Nephron (organoid): Measurements from ENCODE around the gene MS4A10.

Experiments used
- H3K27ac Mint-ChIP-seq, 3 experiments: 2 replicates each; pipeline ENCODE4 v1.8.0; 2020; ENCODE audit warnings: mixed read lengths in 3 of 3, mild to moderate bottlenecking in 2 of 3, moderate library complexity in 1 of 3
- H3K27me3 Mint-ChIP-seq: 2 replicates; pipeline ENCODE4 v1.8.0; 2021; ENCODE audit warnings: low read depth, mild to moderate bottlenecking, moderate library complexity, mixed read lengths
- H3K36me3 Mint-ChIP-seq: 2 replicates; pipeline ENCODE4 v1.8.0; 2020; ENCODE audit warnings: low read depth, mixed read lengths
- H3K4me1 Mint-ChIP-seq: 2 replicates; pipeline ENCODE4 v1.8.0; 2020; ENCODE audit warnings: mixed read lengths
- H3K4me3 Mint-ChIP-seq, 3 experiments: 2 replicates each; pipeline ENCODE4 v1.8.0; 2020; ENCODE audit warnings: mild to moderate bottlenecking in 3 of 3, mixed read lengths in 3 of 3, moderate library complexity in 2 of 3
- H3K9me3 Mint-ChIP-seq: 2 replicates; pipeline ENCODE4 v1.8.0; 2020; ENCODE audit warnings: mixed read lengths
- CTCF ChIP-seq, 3 experiments: fragments of 200-600 bp; sonication (generic); IDR thresholded peaks; one replicate each; pipeline ENCODE4 v1.5.0; 2021; ENCODE audit warnings: antibody characterized with exemption in 3 of 3; ENCODE audit not compliant: unreplicated experiment in 3 of 3

MS4A10 gene

GRCh38 chr11:60785136-60785535 is at the start of gene MS4A10:
MS4A10 (plus strand) TSS chr11:60785333; CDS start chr11:60790336, 5,003 bp downstream.
- H3K4me3 Mint-ChIP-seq = no peak within 1 kb of the TSS
- peaks cover 39% of the 10 kb centered on the region for H3K4me1 Mint-ChIP-seq
- H3K27ac Mint-ChIP-seq = peak within 1 kb of the TSS; percentile 2 to 53 (median 23)
- H3K36me3 Mint-ChIP-seq = no peaks in the 10 kb centered on the region
- peaks cover 7% of the 10 kb centered on the region for H3K27me3 Mint-ChIP-seq
- H3K9me3 Mint-ChIP-seq = peaks cover 4% of the 10 kb centered on the region
- no peak for TF ChIP-seq CTCF (IDR thresholded peaks at IDR 0.05; ENCODE audit: unreplicated experiment in 3 of 3)

- H3K4me1 Mint-ChIP-seq = no peaks in the 10 kb centered on the region
- no peak overlapping the region for H3K4me3 Mint-ChIP-seq
- H3K27me3 Mint-ChIP-seq = peaks cover 10% of the 10 kb centered on the region
- no peak overlapping the region for H3K27ac Mint-ChIP-seq
- H3K9me3 Mint-ChIP-seq = peaks cover 9% of the 10 kb centered on the region
- no peak for TF ChIP-seq CTCF (IDR thresholded peaks at IDR 0.05; ENCODE audit: unreplicated experiment in 3 of 3)
- no peaks in the 10 kb centered on the region for H3K36me3 Mint-ChIP-seq
Measured at GRCh38 chr11:60739114-60739513, 46.0 kb upstream of the MS4A10 start.

- Mint-ChIP-seq H3K36me3 (no peaks in the 10 kb centered on the region), H3K4me3 (no peak overlapping the region), H3K27ac (no peak overlapping the region), H3K4me1 (no peaks in the 10 kb centered on the region), H3K27me3 (peaks cover 6% of the 10 kb centered on the region), H3K9me3 (peaks cover 9% of the 10 kb centered on the region)
- no peak for TF ChIP-seq CTCF (IDR thresholded peaks at IDR 0.05; ENCODE audit: unreplicated experiment in 3 of 3)
Measured at GRCh38 chr11:60740573-60740972, 44.6 kb upstream of the MS4A10 start.

GRCh38 chr11:60741421-60741820 is 43.7 kb upstream of the MS4A10 start:
- no peaks in the 10 kb centered on the region for H3K4me1 Mint-ChIP-seq
- H3K36me3 Mint-ChIP-seq = no peaks in the 10 kb centered on the region
- no peak overlapping the region for H3K27ac Mint-ChIP-seq
- peaks cover 11% of the 10 kb centered on the region for H3K27me3 Mint-ChIP-seq
- no peak for TF ChIP-seq CTCF (IDR thresholded peaks at IDR 0.05; ENCODE audit: unreplicated experiment in 3 of 3)
- H3K4me3 Mint-ChIP-seq = no peak overlapping the region
- H3K9me3 Mint-ChIP-seq = peaks cover 9% of the 10 kb centered on the region

- peaks cover 11% of the 10 kb centered on the region for H3K9me3 Mint-ChIP-seq
Measured at GRCh38 chr11:60743058-60743457, 42.1 kb upstream of the MS4A10 start.

More at GRCh38 chr11:60743058-60743457, 42.1 kb upstream of the MS4A10 start:
- Mint-ChIP-seq H3K27ac (no peak overlapping the region), H3K27me3 (peaks cover 13% of the 10 kb centered on the region), H3K4me1 (peaks cover 4% of the 10 kb centered on the region), H3K36me3 (no peaks in the 10 kb centered on the region), H3K4me3 (no peak overlapping the region)
- no peak for TF ChIP-seq CTCF (IDR thresholded peaks at IDR 0.05; ENCODE audit: unreplicated experiment in 3 of 3)
